IMR-90 (cell line): ENCODE data around the gene TRAP1. TPM values are rescaled to one million over a fixed set of nuclear protein-coding genes. Genes with fewer than 3 reads are reported as not detected.

ENCODE experiments used
- ATAC-seq: fragments of 200-7000 bp; cut with Tn5 transposase; 2 replicates; pipeline ENCODE4 v1.9.1; 2020; ENCODE audit warnings: low read depth, mild to moderate bottlenecking, moderate library complexity
- BruUV-seq: library from RNA; stranded (reverse); fragments of 400-500 nt; replicated peaks from 2 replicates; lab custom pipeline; 2021; lab: Mats Ljungman, UMichigan
- CTCF ChIA-PET: fragments of 300-600 bp; formaldehyde crosslinking; extraction: SDS; loops from one replicate; lab custom pipeline; 2021; ENCODE audit warnings: antibody characterized with exemption; lab: Yijun Ruan, JAX
- POLR2A ChIA-PET: fragments of 300-600 bp; sonication (Branson Sonifier 250); formaldehyde crosslinking; loops from one replicate; lab custom pipeline; 2022; ENCODE audit warnings: antibody characterized with exemption; ENCODE audit not compliant: unreplicated experiment; lab: Charles Lee
- DNase-seq: peaks from one replicate; pipeline ENCODE4 v3.0.0; 2013
- H2AFZ ChIP-seq: replicated peaks from 2 replicates; pipeline ENCODE3; 2013; ENCODE audit warnings: low read length, mild to moderate bottlenecking; ENCODE audit not compliant: poor library complexity
- H2AK5ac ChIP-seq: 2 replicates; pipeline ENCODE4 v1.6.1; 2013; ENCODE audit warnings: low read depth, low read length, inconsistent platforms
- H2AK9ac ChIP-seq: replicated peaks from 2 replicates; pipeline ENCODE3; 2013; ENCODE audit warnings: mild to moderate bottlenecking, low read depth, low read length, moderate library complexity; ENCODE audit not compliant: poor library complexity
- H2BK120ac ChIP-seq: 2 replicates; pipeline ENCODE4 v1.6.1; 2013; ENCODE audit warnings: low read depth, low read length, inconsistent platforms
- H2BK15ac ChIP-seq: 3 replicates; pipeline ENCODE4 v1.6.1; 2013; ENCODE audit warnings: low read depth, low read length, inconsistent platforms
- H2BK20ac ChIP-seq: 2 replicates; pipeline ENCODE4 v1.6.1; 2013; ENCODE audit warnings: low read depth, mild to moderate bottlenecking, inconsistent platforms, low read length, moderate library complexity
- H2BK5ac ChIP-seq: 2 replicates; pipeline ENCODE4 v1.6.1; 2013; ENCODE audit warnings: mild to moderate bottlenecking, low read depth, low read length, inconsistent platforms; ENCODE audit not compliant: poor library complexity, severe bottlenecking
- H3K14ac ChIP-seq: replicated peaks from 2 replicates; pipeline ENCODE4 v1.6.1; 2013; ENCODE audit warnings: low read depth, low read length, inconsistent platforms
- H3K18ac ChIP-seq: 2 replicates; pipeline ENCODE4 v1.6.1; 2013; ENCODE audit warnings: low read depth, low read length, control low read depth
- H3K23ac ChIP-seq: 2 replicates; pipeline ENCODE4 v1.6.1; 2013; ENCODE audit warnings: low read depth, low read length, inconsistent platforms
- H3K27ac ChIP-seq: 2 replicates; pipeline ENCODE4 v1.5.1; 2013; ENCODE audit warnings: mild to moderate bottlenecking, control low read depth, low read length; ENCODE audit not compliant: insufficient read depth
- H3K27me3 ChIP-seq: 2 replicates; pipeline ENCODE4 v1.6.1; 2013; ENCODE audit warnings: low read length; ENCODE audit not compliant: control insufficient read depth, insufficient read depth
- H3K36me3 ChIP-seq: 2 replicates; pipeline ENCODE4 v1.6.1; 2013; ENCODE audit warnings: low read length, mixed read lengths; ENCODE audit not compliant: control insufficient read depth, insufficient read depth
- H3K4ac ChIP-seq: 2 replicates; pipeline ENCODE4 v1.6.1; 2013; ENCODE audit warnings: low read depth, low read length, inconsistent platforms
- H3K4me1 ChIP-seq: 2 replicates; pipeline ENCODE4 v1.6.1; 2013; ENCODE audit warnings: low read length, mixed read lengths; ENCODE audit not compliant: control insufficient read depth, insufficient read depth
- H3K4me2 ChIP-seq: 2 replicates; pipeline ENCODE4 v1.6.1; 2013; ENCODE audit warnings: low read depth, mild to moderate bottlenecking, control low read depth, low read length, moderate library complexity
- H3K4me3 ChIP-seq: 2 replicates; pipeline ENCODE4 v1.5.1; 2013; ENCODE audit warnings: low read depth, mild to moderate bottlenecking, control low read depth, low read length, moderate library complexity; ENCODE audit not compliant: insufficient read depth
- H3K56ac ChIP-seq: 2 replicates; pipeline ENCODE4 v1.6.1; 2013; ENCODE audit warnings: low read length, inconsistent platforms; ENCODE audit not compliant: insufficient read depth; ENCODE audit errors: extremely low read depth
- H3K79me1 ChIP-seq, 2 experiments: 2 replicates each; pipeline ENCODE4 v1.6.1; 2013; ENCODE audit warnings: low read length in 2 of 2, inconsistent platforms in 1 of 2, low read depth in 1 of 2
- H3K9ac ChIP-seq: 2 replicates; pipeline ENCODE4 v1.6.1; 2013; ENCODE audit warnings: low read depth, low read length, control low read depth
- H3K9me1 ChIP-seq: 2 replicates; pipeline ENCODE4 v1.6.1; 2013; ENCODE audit warnings: low read length, inconsistent platforms; ENCODE audit not compliant: insufficient read depth
- H3K9me3 ChIP-seq: 2 replicates; pipeline ENCODE4 v1.6.1; 2013; ENCODE audit warnings: low read length; ENCODE audit not compliant: control insufficient read depth, insufficient read depth
- H4K20me1 ChIP-seq: 2 replicates; pipeline ENCODE4 v1.6.1; 2013; ENCODE audit warnings: low read length, inconsistent platforms; ENCODE audit not compliant: insufficient read depth
- H4K5ac ChIP-seq: 2 replicates; pipeline ENCODE4 v1.6.1; 2013; ENCODE audit warnings: mild to moderate bottlenecking, low read depth, low read length, control low read depth
- H4K8ac ChIP-seq, 2 experiments: 2 replicates each; pipeline ENCODE4 v1.6.1; 2013; ENCODE audit warnings: low read depth in 2 of 2, low read length in 2 of 2, control low read depth in 1 of 2, inconsistent platforms in 1 of 2
- H4K91ac ChIP-seq: 2 replicates; pipeline ENCODE4 v1.6.1; 2013; ENCODE audit warnings: low read depth, low read length, inconsistent platforms; ENCODE audit not compliant: insufficient read depth
- BHLHE40 ChIP-seq: fragments of 150-350 bp; IDR thresholded peaks from 2 replicates; pipeline ENCODE4 v1.6.1; 2016; ENCODE audit warnings: mild to moderate bottlenecking, low read depth, low read length
- CEBPB ChIP-seq: IDR thresholded peaks from 2 replicates; pipeline ENCODE4 v1.6.1; 2012; ENCODE audit warnings: low read depth, low read length, improper control_type of control experiment
- CHD1 ChIP-seq: IDR thresholded peaks from 2 replicates; pipeline ENCODE4 v1.6.1; 2012; ENCODE audit warnings: low read depth, low read length, improper control_type of control experiment
- CTCF ChIP-seq: conservative IDR thresholded peaks from 2 replicates; pipeline ENCODE4 v1.5.1; 2012; ENCODE audit warnings: mild to moderate bottlenecking, low read depth, low read length, improper control_type of control experiment
- ELK1 ChIP-seq: fragments of 150-350 bp; IDR thresholded peaks from 2 replicates; pipeline ENCODE4 v1.6.1; 2016; ENCODE audit warnings: low read depth, mild to moderate bottlenecking, low read length, moderate library complexity, borderline replicate concordance
- FOS ChIP-seq: fragments of 150-350 bp; IDR thresholded peaks from 2 replicates; pipeline ENCODE4 v1.6.1; 2016; ENCODE audit warnings: low read depth, low read length
- MAFK ChIP-seq: IDR thresholded peaks from 2 replicates; pipeline ENCODE4 v1.6.1; 2012; ENCODE audit warnings: low read depth, low read length, improper control_type of control experiment
- NFE2L2 ChIP-seq: fragments of 150-350 bp; IDR thresholded peaks from 2 replicates; pipeline ENCODE4 v1.6.1; 2016; ENCODE audit warnings: low read depth, mild to moderate bottlenecking, low read length
- RAD21 ChIP-seq: IDR thresholded peaks from 2 replicates; pipeline ENCODE4 v1.6.1; 2012; ENCODE audit warnings: low read length, improper control_type of control experiment
- RFX5 ChIP-seq: IDR thresholded peaks from 2 replicates; pipeline ENCODE4 v1.8.0; 2012; ENCODE audit warnings: low read depth, mild to moderate bottlenecking, low read length, moderate library complexity
- SMC3 ChIP-seq: fragments of 150-350 bp; IDR thresholded peaks from 2 replicates; pipeline ENCODE4 v1.6.1; 2016; ENCODE audit warnings: low read depth, mild to moderate bottlenecking, antibody characterized with exemption, low read length, moderate library complexity
- USF2 ChIP-seq: fragments of 150-350 bp; IDR thresholded peaks from 2 replicates; pipeline ENCODE4 v1.6.1; 2017; ENCODE audit warnings: mild to moderate bottlenecking, antibody characterized with exemption, low read length, low read depth
- WGBS, 2 experiments: methylation state at CpG; one replicate each; pipeline versions ENCODE4 v1.1.5 to v1.1.7; 2013; ENCODE audit warnings: missing lambda C conversion rate in 2 of 2; ENCODE audit not compliant: insufficient read length in 1 of 2; ENCODE audit errors: extremely low coverage in 2 of 2; 5-methylcytosine and 5-hydroxymethylcytosine counted together
- dilution Hi-C: fragments of 300-500 bp; cut with HindIII; formaldehyde crosslinking; loops from one replicate; pipeline ENCODE4 v1.14.3; 2018; ENCODE audit warnings: low sequenced_read_pairs; ENCODE audit not compliant: unreplicated experiment
- in situ Hi-C: fragments of 300-500 bp; cut with MboI; formaldehyde crosslinking; loops from 3 replicates; pipeline ENCODE4 v1.14.3; 2019; ENCODE audit warnings: low sequenced_read_pairs, inconsistent platforms, mixed read lengths
- intact Hi-C: fragments of 100-400 bp; cut with micrococcal nuclease; formaldehyde crosslinking; loops from 2 replicates; pipeline ENCODE4 v1.10.0; 2022
- polyA plus RNA-seq, 3 experiments: library from polyadenylated mRNA; depleted of rRNA; stranded (reverse); fragments of >200 nt; gene quantifications; 2 replicates each; pipeline ENCODE4 v1.2.3, GENCODE V29; 2012; ENCODE audit warnings: low replicate concordance in 1 of 3
- total RNA-seq: library from RNA; depleted of rRNA; stranded (reverse); fragments of >200 nt; gene quantifications from 2 replicates; pipeline ENCODE4 v1.2.3, GENCODE V29; 2012

Gene TRAP1
- total and polyA plus RNA-seq, 2 of the 4 experiments (the other 2 are of a cell fraction): 139 to 145 TPM

- Histone ChIP-seq H4K91ac (no peak overlapping the region), H4K5ac (no peak overlapping the region), H3K4me3 (no peak overlapping the region), H3K4me2 (no peak overlapping the region), H3K9me3 (no peaks in the 10 kb centered on the region), H2BK15ac (no peak overlapping the region), H3K79me1 (peaks cover 43 to 76% of the 10 kb centered on the region in 2 experiments), H3K9me1 (peaks cover 13% of the 10 kb centered on the region), H3K14ac (no peak overlapping the region), H2AK9ac (no peak overlapping the region), H2AK5ac (no peak overlapping the region), H2AFZ (no peak overlapping the region), H4K8ac (no peak overlapping the region), H2BK120ac (no peak overlapping the region), H3K56ac (no peak overlapping the region), H2BK20ac (no peak overlapping the region), H3K27me3 (no peaks in the 10 kb centered on the region), H3K4me1 (no peaks in the 10 kb centered on the region; the same call in 1 of the 2 replicates), H3K36me3 (peaks cover 11% of the 10 kb centered on the region), H3K4ac (no peak overlapping the region), H3K23ac (no peak overlapping the region), H2BK5ac (no peak overlapping the region), H3K18ac (no peak overlapping the region), H3K27ac (no peak overlapping the region), H4K20me1 (peaks cover 11% of the 10 kb centered on the region), H3K9ac (no peak overlapping the region)
- CTCF ChIA-PET: no interaction called here
- POLR2A ChIA-PET: no interaction called here
- in situ Hi-C loops: no loop called here
- ATAC-seq (no peak), DNase-seq (no peak)
- 90% methylated on average over 7 of the region's 16 CpGs; no CpG with 5 or more reads in 1 of the 2 experiments for WGBS, 2 experiments
- TF ChIP-seq RFX5 (no peak), CEBPB (no peak), USF2 (no peak), CTCF (no peak), MAFK (no peak), ELK1 (no peak), FOS (no peak), RAD21 (no peak), NFE2L2 (no peak), BHLHE40 (no peak), CHD1 (no peak), SMC3 (no peak)
- BruUV-seq: no TSS peak
- dilution Hi-C loops: no loop called here
- intact Hi-C loops: no loop called here
Measured at GRCh38 chr16:3712861-3713372, 4.4 kb downstream of the TRAP1 start.
